ENCODE results near the gene PTPRK. TPM values are rescaled to one million over a fixed set of nuclear protein-coding genes. Genes with fewer than 3 reads are reported as not detected.

Gene PTPRK
- total and polyA plus RNA-seq, 2 of the 13 experiments (the other 11 are each of a cell fraction or from before 2014, with no cell fraction given) = 43.6 to 98.3 TPM

GRCh38 chr6:128062882-128063603 lies 457.4 kb downstream of the PTPRK start (continued):
- TF ChIP-seq, protein P1, sequence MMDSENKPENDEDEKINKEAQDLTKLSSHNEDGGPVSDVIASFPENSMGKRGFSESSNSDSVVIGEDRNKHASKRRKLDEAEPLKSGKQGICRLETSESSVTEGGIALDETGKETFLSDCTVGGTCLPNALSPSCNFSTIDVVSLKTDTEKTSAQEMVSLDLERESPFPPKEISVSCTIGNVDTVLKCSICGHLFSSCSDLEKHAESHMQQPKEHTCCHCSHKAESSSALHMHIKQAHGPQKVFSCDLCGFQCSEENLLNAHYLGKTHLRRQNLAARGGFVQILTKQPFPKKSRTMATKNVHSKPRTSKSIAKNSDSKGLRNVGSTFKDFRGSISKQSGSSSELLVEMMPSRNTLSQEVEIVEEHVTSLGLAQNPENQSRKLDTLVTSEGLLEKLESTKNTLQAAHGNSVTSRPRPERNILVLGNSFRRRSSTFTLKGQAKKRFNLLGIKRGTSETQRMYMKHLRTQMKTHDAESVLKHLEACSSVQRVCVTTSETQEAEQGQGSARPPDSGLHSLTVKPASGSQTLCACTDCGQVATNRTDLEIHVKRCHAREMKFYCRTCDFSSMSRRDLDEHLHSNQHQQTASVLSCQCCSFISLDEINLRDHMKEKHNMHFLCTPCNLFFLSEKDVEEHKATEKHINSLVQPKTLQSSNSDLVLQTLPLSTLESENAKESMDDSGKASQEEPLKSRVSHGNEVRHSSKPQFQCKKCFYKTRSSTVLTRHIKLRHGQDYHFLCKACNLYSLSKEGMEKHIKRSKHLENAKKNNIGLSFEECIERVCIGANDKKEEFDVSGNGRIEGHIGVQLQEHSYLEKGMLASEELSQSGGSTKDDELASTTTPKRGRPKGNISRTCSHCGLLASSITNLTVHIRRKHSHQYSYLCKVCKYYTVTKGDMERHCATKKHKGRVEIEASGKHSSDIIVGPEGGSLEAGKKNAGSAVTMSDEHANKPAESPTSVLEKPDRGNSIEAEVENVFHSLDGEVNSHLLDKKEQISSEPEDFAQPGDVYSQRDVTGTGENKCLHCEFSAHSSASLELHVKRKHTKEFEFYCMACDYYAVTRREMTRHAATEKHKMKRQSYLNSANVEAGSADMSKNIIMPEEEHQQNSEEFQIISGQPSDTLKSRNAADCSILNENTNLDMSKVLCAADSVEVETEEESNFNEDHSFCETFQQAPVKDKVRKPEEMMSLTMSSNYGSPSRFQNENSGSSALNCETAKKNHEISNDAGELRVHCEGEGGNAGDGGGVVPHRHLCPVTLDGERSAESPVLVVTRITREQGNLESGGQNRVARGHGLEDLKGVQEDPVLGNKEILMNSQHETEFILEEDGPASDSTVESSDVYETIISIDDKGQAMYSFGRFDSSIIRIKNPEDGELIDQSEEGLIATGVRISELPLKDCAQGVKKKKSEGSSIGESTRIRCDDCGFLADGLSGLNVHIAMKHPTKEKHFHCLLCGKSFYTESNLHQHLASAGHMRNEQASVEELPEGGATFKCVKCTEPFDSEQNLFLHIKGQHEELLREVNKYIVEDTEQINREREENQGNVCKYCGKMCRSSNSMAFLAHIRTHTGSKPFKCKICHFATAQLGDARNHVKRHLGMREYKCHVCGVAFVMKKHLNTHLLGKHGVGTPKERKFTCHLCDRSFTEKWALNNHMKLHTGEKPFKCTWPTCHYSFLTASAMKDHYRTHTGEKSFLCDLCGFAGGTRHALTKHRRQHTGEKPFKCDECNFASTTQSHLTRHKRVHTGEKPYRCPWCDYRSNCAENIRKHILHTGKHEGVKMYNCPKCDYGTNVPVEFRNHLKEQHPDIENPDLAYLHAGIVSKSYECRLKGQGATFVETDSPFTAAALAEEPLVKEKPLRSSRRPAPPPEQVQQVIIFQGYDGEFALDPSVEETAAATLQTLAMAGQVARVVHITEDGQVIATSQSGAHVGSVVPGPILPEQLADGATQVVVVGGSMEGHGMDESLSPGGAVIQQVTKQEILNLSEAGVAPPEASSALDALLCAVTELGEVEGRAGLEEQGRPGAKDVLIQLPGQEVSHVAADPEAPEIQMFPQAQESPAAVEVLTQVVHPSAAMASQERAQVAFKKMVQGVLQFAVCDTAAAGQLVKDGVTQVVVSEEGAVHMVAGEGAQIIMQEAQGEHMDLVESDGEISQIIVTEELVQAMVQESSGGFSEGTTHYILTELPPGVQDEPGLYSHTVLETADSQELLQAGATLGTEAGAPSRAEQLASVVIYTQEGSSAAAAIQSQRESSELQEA (CRISPR knock-in tag; IDR thresholded peaks at IDR 0.05; ENCODE audit: not compliant biosample characterization) = no peak
- TF ChIP-seq SRSF9 (IDR thresholded peaks at IDR 0.05; ENCODE audit: borderline replicate concordance, insufficient read depth, low read depth, low read length, poor library complexity, severe bottlenecking) (no peak), ISX (CRISPR knock-in tag; conservative IDR thresholded peaks at IDR 0.05) (no peak), ZNF136 (CRISPR knock-in tag; IDR thresholded peaks at IDR 0.05; ENCODE audit: low read depth) (peak; percentile 41; the same call in 1 of the 2 replicates), ZNF225 (CRISPR knock-in tag; IDR thresholded peaks at IDR 0.05) (no peak), HNRNPL (IDR thresholded peaks at IDR 0.05; ENCODE audit: low read depth, low read length) (no peak), ZSCAN20 (CRISPR knock-in tag; IDR thresholded peaks at IDR 0.05; ENCODE audit: borderline replicate concordance) (no peak), ZNF766 (CRISPR knock-in tag; IDR thresholded peaks at IDR 0.05; ENCODE audit: borderline replicate concordance) (no peak), TFDP1 (CRISPR knock-in tag; IDR thresholded peaks at IDR 0.05; ENCODE audit: borderline replicate concordance) (no peak), IKZF4 (CRISPR knock-in tag; IDR thresholded peaks at IDR 0.05; ENCODE audit: borderline replicate concordance, low read depth, not compliant biosample characterization) (no peak), FOSL1 (CRISPR knock-in tag; IDR thresholded peaks at IDR 0.05; ENCODE audit: borderline replicate concordance) (peak; percentile 68; the same call in 1 of the 2 replicates), NCOA1 (CRISPR knock-in tag; IDR thresholded peaks at IDR 0.05) (no peak), HOXA7 (CRISPR knock-in tag; IDR thresholded peaks at IDR 0.05) (no peak), RARG (CRISPR knock-in tag; IDR thresholded peaks at IDR 0.05; ENCODE audit: low read depth) (no peak), MTF2 (CRISPR knock-in tag; IDR thresholded peaks at IDR 0.05; ENCODE audit: borderline replicate concordance) (no peak), NCOR1 (IDR thresholded peaks at IDR 0.05; ENCODE audit: borderline replicate concordance, low read length) (peak; percentile 72; the same call in 1 of the 2 replicates)
- TF ChIP-seq, protein P2, sequence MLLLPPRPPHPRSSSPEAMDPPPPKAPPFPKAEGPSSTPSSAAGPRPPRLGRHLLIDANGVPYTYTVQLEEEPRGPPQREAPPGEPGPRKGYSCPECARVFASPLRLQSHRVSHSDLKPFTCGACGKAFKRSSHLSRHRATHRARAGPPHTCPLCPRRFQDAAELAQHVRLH (CRISPR knock-in tag; IDR thresholded peaks at IDR 0.05; ENCODE audit: borderline replicate concordance, low read depth) = peak; percentile 61; the same call in 1 of the 2 replicates
- TF ChIP-seq, protein P3, sequence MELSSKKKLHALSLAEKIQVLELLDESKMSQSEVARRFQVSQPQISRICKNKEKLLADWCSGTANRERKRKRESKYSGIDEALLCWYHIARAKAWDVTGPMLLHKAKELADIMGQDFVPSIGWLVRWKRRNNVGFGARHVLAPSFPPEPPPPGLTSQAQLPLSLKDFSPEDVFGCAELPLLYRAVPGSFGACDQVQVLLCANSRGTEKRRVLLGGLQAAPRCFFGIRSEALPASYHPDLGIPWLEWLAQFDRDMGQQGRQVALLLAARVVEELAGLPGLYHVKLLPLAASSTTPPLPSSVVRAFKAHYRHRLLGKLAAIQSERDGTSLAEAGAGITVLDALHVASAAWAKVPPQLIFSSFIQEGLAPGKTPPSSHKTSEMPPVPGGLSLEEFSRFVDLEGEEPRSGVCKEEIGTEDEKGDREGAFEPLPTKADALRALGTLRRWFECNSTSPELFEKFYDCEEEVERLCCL (CRISPR knock-in tag; IDR thresholded peaks at IDR 0.05; ENCODE audit: borderline replicate concordance) = no peak

Measured in HepG2 (cell line).